HEK293 (cell line): ENCODE data around the gene ADM5.

Source experiments
- CTCF ChIA-PET: fragments of 350-600 bp; formaldehyde crosslinking; extraction: SDS; loops from one replicate; lab custom pipeline; 2021; ENCODE audit warnings: antibody characterized with exemption; lab: Yijun Ruan, JAX
- POLR2A ChIA-PET: fragments of 300-600 bp; formaldehyde crosslinking; extraction: SDS; loops from one replicate; lab custom pipeline; 2020; ENCODE audit warnings: antibody characterized with exemption, inconsistent platforms; lab: Yijun Ruan, JAX
- H3K27ac ChIP-seq: fragments of 200-500 bp; sonication (Bioruptor generic); 2 replicates; pipeline ENCODE4 v1.5.1; 2014; ENCODE audit warnings: low read depth, low read length, control low read depth, inconsistent platforms; ENCODE audit errors: extremely low read depth
- H3K36me3 ChIP-seq, 2 experiments: fragments of 200-500 bp in 1 of 2; sonication (Bioruptor generic) in 1 of 2; 1 replicate in 1 of 2; 2 replicates in 1 of 2; pipeline ENCODE4 v1.5.1; 2014 to 2017; ENCODE audit warnings: inconsistent platforms in 2 of 2, low read length in 2 of 2; ENCODE audit not compliant: control insufficient read depth in 2 of 2, insufficient read depth in 1 of 2
- H3K4me1 ChIP-seq: fragments of 200-500 bp; sonication (Bioruptor generic); 2 replicates; pipeline ENCODE4 v1.5.1; 2014; ENCODE audit warnings: mild to moderate bottlenecking, low read length, inconsistent platforms; ENCODE audit not compliant: control insufficient read depth, insufficient read depth
- H3K4me3 ChIP-seq: 2 replicates; pipeline ENCODE4 v1.5.1; 2011; ENCODE audit warnings: low read depth, mild to moderate bottlenecking, control low read depth, low read length, moderate library complexity
- H3K9me3 ChIP-seq: fragments of 200-500 bp; sonication (Bioruptor generic); 2 replicates; pipeline ENCODE4 v1.5.1; 2014; ENCODE audit warnings: low read depth, low read length, inconsistent platforms; ENCODE audit not compliant: control insufficient read depth, insufficient read depth
- GLI2 ChIP-seq: fragments of 450-650 bp; formaldehyde crosslinking; IDR thresholded peaks from 2 replicates; pipeline ENCODE4; 2017; ENCODE audit warnings: missing biosample characterization, missing genetic modification characterization, low read depth, borderline replicate concordance
- KLF1 ChIP-seq: fragments of 450-650 bp; formaldehyde crosslinking; IDR thresholded peaks from 2 replicates; pipeline ENCODE4 v1.5.1; 2016; ENCODE audit warnings: missing biosample characterization, missing genetic modification characterization
- KLF16 ChIP-seq: fragments of 450-650 bp; formaldehyde crosslinking; IDR thresholded peaks from 2 replicates; pipeline ENCODE4 v1.5.1; 2017; ENCODE audit warnings: missing biosample characterization, missing genetic modification characterization
- KLF8 ChIP-seq: fragments of 450-650 bp; formaldehyde crosslinking; IDR thresholded peaks from 2 replicates; pipeline ENCODE4 v1.5.1; 2016; ENCODE audit warnings: missing biosample characterization, missing genetic modification characterization
- KLF9 ChIP-seq: fragments of 450-650 bp; formaldehyde crosslinking; IDR thresholded peaks from 2 replicates; pipeline ENCODE4 v1.5.1; 2016; ENCODE audit warnings: missing biosample characterization, missing genetic modification characterization, low read depth
- PATZ1 ChIP-seq: fragments of 450-650 bp; formaldehyde crosslinking; IDR thresholded peaks from 2 replicates; pipeline ENCODE4 v1.5.1; 2016; ENCODE audit warnings: missing biosample characterization, missing genetic modification characterization
- SCRT1 ChIP-seq: fragments of 450-650 bp; formaldehyde crosslinking; IDR thresholded peaks from 2 replicates; pipeline ENCODE4 v1.5.1; 2016; ENCODE audit warnings: missing biosample characterization, missing genetic modification characterization, borderline replicate concordance
- SP3 ChIP-seq: fragments of 450-650 bp; formaldehyde crosslinking; IDR thresholded peaks from 2 replicates; pipeline ENCODE4 v1.5.1; 2016; ENCODE audit warnings: missing biosample characterization, missing genetic modification characterization
- ZBTB10 ChIP-seq: fragments of 450-650 bp; formaldehyde crosslinking; IDR thresholded peaks from 2 replicates; pipeline ENCODE4 v1.5.1; 2016; ENCODE audit warnings: missing biosample characterization, missing genetic modification characterization
- ZNF140 ChIP-seq: fragments of 450-650 bp; formaldehyde crosslinking; IDR thresholded peaks from 2 replicates; pipeline ENCODE4 v1.5.1; 2016; ENCODE audit warnings: missing biosample characterization, missing genetic modification characterization
- ZNF16 ChIP-seq: fragments of 450-650 bp; formaldehyde crosslinking; IDR thresholded peaks from 2 replicates; pipeline ENCODE4 v1.5.1; 2016; ENCODE audit warnings: low read depth, missing biosample characterization, missing genetic modification characterization
- ZNF19 ChIP-seq: fragments of 450-650 bp; formaldehyde crosslinking; IDR thresholded peaks from 2 replicates; pipeline ENCODE4; 2016; ENCODE audit warnings: missing biosample characterization, missing genetic modification characterization, low read depth
- ZNF214 ChIP-seq: fragments of 450-650 bp; formaldehyde crosslinking; IDR thresholded peaks from 2 replicates; pipeline ENCODE4 v1.5.1; 2017; ENCODE audit warnings: missing biosample characterization, mild to moderate bottlenecking, missing genetic modification characterization, borderline replicate concordance
- ZNF302 ChIP-seq: fragments of 450-650 bp; formaldehyde crosslinking; IDR thresholded peaks from 2 replicates; pipeline ENCODE4 v1.5.1; 2016; ENCODE audit warnings: missing biosample characterization, missing genetic modification characterization, low read depth
- ZNF350 ChIP-seq: fragments of 450-650 bp; formaldehyde crosslinking; IDR thresholded peaks from 2 replicates; pipeline ENCODE4 v1.5.0; 2017; ENCODE audit warnings: missing biosample characterization, mild to moderate bottlenecking, missing genetic modification characterization
- ZNF354C ChIP-seq: fragments of 450-650 bp; formaldehyde crosslinking; IDR thresholded peaks from 2 replicates; pipeline ENCODE4 v1.5.1; 2016; ENCODE audit warnings: missing biosample characterization, missing genetic modification characterization, low read depth, borderline replicate concordance
- ZNF473 ChIP-seq: fragments of 450-650 bp; formaldehyde crosslinking; IDR thresholded peaks from 2 replicates; pipeline ENCODE4 v1.5.1; 2017; ENCODE audit warnings: missing biosample characterization, missing genetic modification characterization
- ZNF558 ChIP-seq: fragments of 450-650 bp; formaldehyde crosslinking; IDR thresholded peaks from 2 replicates; pipeline ENCODE4 v1.5.1; 2016; ENCODE audit warnings: missing biosample characterization, missing genetic modification characterization
- ZNF623 ChIP-seq: fragments of 450-650 bp; formaldehyde crosslinking; IDR thresholded peaks from 2 replicates; pipeline ENCODE4 v1.5.1; 2016; ENCODE audit warnings: missing biosample characterization, missing genetic modification characterization
- ZNF626 ChIP-seq: fragments of 450-650 bp; sonication (Bioruptor Pico); formaldehyde crosslinking; IDR thresholded peaks from 2 replicates; pipeline ENCODE4 v1.5.1; 2018; ENCODE audit warnings: missing biosample characterization, missing genetic modification characterization, inconsistent platforms
- ZNF629 ChIP-seq: fragments of 450-650 bp; formaldehyde crosslinking; IDR thresholded peaks from 2 replicates; pipeline ENCODE4 v1.5.1; 2017; ENCODE audit warnings: missing biosample characterization, missing genetic modification characterization
- TF ChIP-seq, protein P1 (sequence below): fragments of 450-650 bp; formaldehyde crosslinking; IDR thresholded peaks from 2 replicates; pipeline ENCODE4 v1.5.1; 2016; ENCODE audit warnings: missing biosample characterization, missing genetic modification characterization
- TF ChIP-seq, protein P2 (sequence below): fragments of 450-650 bp; formaldehyde crosslinking; optimal IDR thresholded peaks from 2 replicates; pipeline ENCODE3; 2016; ENCODE audit warnings: missing biosample characterization, mild to moderate bottlenecking, missing genetic modification characterization
- TF ChIP-seq, protein P3 (sequence below): fragments of 450-650 bp; formaldehyde crosslinking; IDR thresholded peaks from 2 replicates; pipeline ENCODE4 v1.5.1; 2017; ENCODE audit warnings: missing biosample characterization, mild to moderate bottlenecking, missing genetic modification characterization, moderate library complexity
- TF ChIP-seq, protein P4 (sequence below): fragments of 450-650 bp; formaldehyde crosslinking; IDR thresholded peaks from 2 replicates; pipeline ENCODE4 v1.5.1; 2016; ENCODE audit warnings: missing biosample characterization, missing genetic modification characterization

The ADM5 gene

GRCh38 chr19:49712397-49712859 is 23.0 kb downstream of the ADM5 start (continued):
- TF ChIP-seq, protein P1, sequence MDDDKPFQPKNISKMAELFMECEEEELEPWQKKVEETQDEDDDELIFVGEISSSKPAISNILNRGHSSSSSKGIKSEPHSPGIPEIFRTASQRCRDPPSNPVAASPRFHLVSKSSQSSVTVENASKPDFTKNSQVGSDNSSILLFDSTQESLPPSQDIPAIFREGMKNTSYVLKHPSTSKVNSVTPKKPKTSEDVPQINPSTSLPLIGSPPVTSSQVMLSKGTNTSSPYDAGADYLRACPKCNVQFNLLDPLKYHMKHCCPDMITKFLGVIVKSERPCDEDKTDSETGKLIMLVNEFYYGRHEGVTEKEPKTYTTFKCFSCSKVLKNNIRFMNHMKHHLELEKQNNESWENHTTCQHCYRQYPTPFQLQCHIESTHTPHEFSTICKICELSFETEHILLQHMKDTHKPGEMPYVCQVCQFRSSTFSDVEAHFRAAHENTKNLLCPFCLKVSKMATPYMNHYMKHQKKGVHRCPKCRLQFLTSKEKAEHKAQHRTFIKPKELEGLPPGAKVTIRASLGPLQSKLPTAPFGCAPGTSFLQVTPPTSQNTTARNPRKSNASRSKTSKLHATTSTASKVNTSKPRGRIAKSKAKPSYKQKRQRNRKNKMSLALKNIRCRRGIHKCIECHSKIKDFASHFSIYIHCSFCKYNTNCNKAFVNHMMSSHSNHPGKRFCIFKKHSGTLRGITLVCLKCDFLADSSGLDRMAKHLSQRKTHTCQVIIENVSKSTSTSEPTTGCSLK: no peak
- TF ChIP-seq ZNF350 (tag by site-specific recombination): peak; percentile 85; the same call in 1 of the 2 replicates
- peak; percentile 100 for TF ChIP-seq KLF8
- TF ChIP-seq SP3 (tag by site-specific recombination): peak; percentile 88
- TF ChIP-seq KLF16: peak; percentile 69
- no peak for TF ChIP-seq GLI2 (tag by site-specific recombination)
- peak; percentile 77 for TF ChIP-seq PATZ1 (tag by site-specific recombination)
- peak; percentile 100 for TF ChIP-seq KLF1
- peak; percentile 100 for TF ChIP-seq KLF9 (tag by site-specific recombination)

DNA sequence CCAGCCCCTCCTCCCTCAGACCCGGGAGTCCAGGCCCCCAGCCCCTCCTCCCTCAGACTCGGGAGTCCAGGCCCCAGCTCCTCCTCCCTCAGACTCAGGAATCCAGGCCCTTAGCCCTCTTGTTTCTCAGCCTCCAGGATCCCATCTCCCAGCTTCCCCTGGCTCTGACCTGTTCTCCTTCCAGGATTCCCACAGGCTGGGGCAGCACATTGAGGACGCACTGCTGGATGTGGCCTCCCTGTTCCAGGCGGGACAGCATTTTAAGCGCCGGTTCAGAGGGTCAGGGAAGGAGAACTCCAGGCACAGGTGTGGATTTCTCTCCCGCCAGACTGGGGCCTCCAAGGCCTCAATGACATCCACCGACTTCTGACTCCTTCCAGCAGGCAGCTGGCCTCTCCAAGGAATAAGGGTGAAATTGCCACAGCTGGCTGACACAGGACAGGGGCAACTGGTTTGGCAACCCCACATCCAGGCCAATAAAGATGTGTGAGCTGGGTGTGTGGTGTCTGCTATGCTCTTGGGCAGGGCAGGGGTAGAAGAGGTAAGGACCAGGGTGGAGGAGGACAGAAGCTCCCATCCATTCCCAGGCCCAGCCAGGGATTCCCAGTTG is 23.9 kb downstream of the ADM5 start:
- TF ChIP-seq ZNF354C (tag by site-specific recombination): no peak
- no peak for TF ChIP-seq ZNF140
- TF ChIP-seq ZNF623 (tag by site-specific recombination): no peak
- no peak for TF ChIP-seq ZNF558
- no peak for TF ChIP-seq ZNF629 (tag by site-specific recombination)
- no peak for TF ChIP-seq ZNF473 (tag by site-specific recombination)
- no peak for TF ChIP-seq SCRT1 (tag by site-specific recombination)
- TF ChIP-seq ZNF19: no peak
- TF ChIP-seq, protein P2, sequence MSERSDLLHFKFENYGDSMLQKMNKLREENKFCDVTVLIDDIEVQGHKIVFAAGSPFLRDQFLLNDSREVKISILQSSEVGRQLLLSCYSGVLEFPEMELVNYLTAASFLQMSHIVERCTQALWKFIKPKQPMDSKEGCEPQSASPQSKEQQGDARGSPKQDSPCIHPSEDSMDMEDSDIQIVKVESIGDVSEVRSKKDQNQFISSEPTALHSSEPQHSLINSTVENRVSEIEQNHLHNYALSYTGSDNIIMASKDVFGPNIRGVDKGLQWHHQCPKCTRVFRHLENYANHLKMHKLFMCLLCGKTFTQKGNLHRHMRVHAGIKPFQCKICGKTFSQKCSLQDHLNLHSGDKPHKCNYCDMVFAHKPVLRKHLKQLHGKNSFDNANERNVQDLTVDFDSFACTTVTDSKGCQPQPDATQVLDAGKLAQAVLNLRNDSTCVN: no peak
- TF ChIP-seq ZNF626 (tag by site-specific recombination): no peak
- TF ChIP-seq ZNF16 (tag by site-specific recombination): no peak
- no peak for TF ChIP-seq ZBTB10 (tag by site-specific recombination)
- TF ChIP-seq, protein P3, sequence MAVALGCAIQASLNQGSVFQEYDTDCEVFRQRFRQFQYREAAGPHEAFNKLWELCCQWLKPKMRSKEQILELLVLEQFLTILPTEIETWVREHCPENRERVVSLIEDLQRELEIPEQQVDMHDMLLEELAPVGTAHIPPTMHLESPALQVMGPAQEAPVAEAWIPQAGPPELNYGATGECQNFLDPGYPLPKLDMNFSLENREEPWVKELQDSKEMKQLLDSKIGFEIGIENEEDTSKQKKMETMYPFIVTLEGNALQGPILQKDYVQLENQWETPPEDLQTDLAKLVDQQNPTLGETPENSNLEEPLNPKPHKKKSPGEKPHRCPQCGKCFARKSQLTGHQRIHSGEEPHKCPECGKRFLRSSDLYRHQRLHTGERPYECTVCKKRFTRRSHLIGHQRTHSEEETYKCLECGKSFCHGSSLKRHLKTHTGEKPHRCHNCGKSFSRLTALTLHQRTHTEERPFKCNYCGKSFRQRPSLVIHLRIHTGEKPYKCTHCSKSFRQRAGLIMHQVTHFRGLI: no peak
- no peak for TF ChIP-seq ZNF214
- no peak for TF ChIP-seq ZNF302
- TF ChIP-seq, protein P4, sequence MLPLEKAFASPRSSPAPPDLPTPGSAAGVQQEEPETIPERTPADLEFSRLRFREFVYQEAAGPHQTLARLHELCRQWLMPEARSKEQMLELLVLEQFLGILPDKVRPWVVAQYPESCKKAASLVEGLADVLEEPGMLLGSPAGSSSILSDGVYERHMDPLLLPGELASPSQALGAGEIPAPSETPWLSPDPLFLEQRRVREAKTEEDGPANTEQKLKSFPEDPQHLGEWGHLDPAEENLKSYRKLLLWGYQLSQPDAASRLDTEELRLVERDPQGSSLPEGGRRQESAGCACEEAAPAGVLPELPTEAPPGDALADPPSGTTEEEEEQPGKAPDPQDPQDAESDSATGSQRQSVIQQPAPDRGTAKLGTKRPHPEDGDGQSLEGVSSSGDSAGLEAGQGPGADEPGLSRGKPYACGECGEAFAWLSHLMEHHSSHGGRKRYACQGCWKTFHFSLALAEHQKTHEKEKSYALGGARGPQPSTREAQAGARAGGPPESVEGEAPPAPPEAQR (tag by site-specific recombination): no peak
- Histone ChIP-seq H3K36me3 (no peaks in the 10 kb centered on the region), H3K27ac (no peak overlapping the region), H3K9me3 (no peaks in the 10 kb centered on the region), H3K4me3 (no peak overlapping the region), H3K4me1 (no peaks in the 10 kb centered on the region)
- ChIA-PET POLR2A (interaction anchor here (0.6 kb wide), 1 partner anchor 1332 kb away, joined by 3 read pairs; no protein-coding TSS in a partner anchor), CTCF (interaction anchor here (0.6 to 0.7 kb wide), 2 partner anchors 32 to 35 kb away, joined by 3 to 4 read pairs; no protein-coding TSS in a partner anchor)
